ENCODE measurements around the gene FGF8.

The FGF8 gene

GRCh38 chr10:101736666-101737065 lies 39.2 kb downstream of the FGF8 start:
- Histone ChIP-seq H3K36me3 (ENCODE audit: control insufficient read depth in 1 of 2, insufficient read depth in 2 of 2, low read depth in 1 of 2, low read length in 2 of 2) (no peaks in the 10 kb centered on the region), H2BK5ac (ENCODE audit: low read depth, low read length, poor library complexity, severe bottlenecking) (no peak overlapping the region), H2AFZ (ENCODE audit: low read depth, low read length) (no peak overlapping the region), H3K4me1 (ENCODE audit: control insufficient read depth, insufficient read depth, low read depth, low read length) (no peaks in the 10 kb centered on the region), H3K23ac (ENCODE audit: low read length in 2 of 2) (no peak overlapping the region), H2BK120ac (ENCODE audit: low read depth, low read length) (no peak overlapping the region), H3K4ac (ENCODE audit: low read depth in 1 of 2, low read length in 2 of 2) (no peak overlapping the region), H3K9ac (ENCODE audit: low read length) (no peak overlapping the region), H3K27ac (ENCODE audit: low read length, poor library complexity, severe bottlenecking) (no peak overlapping the region), H3K79me1 (replicated peaks; ENCODE audit: low read length, poor library complexity, severe bottlenecking) (no peaks in the 10 kb centered on the region), H2BK15ac (ENCODE audit: low read depth, poor library complexity, severe bottlenecking) (no peak overlapping the region), H4K8ac (ENCODE audit: low read length) (no peak overlapping the region), H3K4me2 (ENCODE audit: low read length, poor library complexity, severe bottlenecking) (no peak overlapping the region), H3K18ac (ENCODE audit: low read depth in 1 of 2, low read length in 2 of 2) (no peak overlapping the region), H3K27me3 (ENCODE audit: control insufficient read depth in 1 of 2, insufficient read depth in 1 of 2, low read length in 2 of 2) (peaks cover 36 to 53% of the 10 kb centered on the region in 2 experiments), H4K91ac (ENCODE audit: low read length) (no peak overlapping the region), H3K9me3 (ENCODE audit: control insufficient read depth, low read length) (no peaks in the 10 kb centered on the region), H3K4me3 (ENCODE audit: insufficient read depth in 1 of 2, low read depth in 1 of 2, low read length in 2 of 2) (no peak overlapping the region), H3K14ac (ENCODE audit: low read length in 2 of 2) (no peak overlapping the region), H2AK5ac (ENCODE audit: low read length, severe bottlenecking) (no peak overlapping the region), H2BK12ac (ENCODE audit: low read length in 2 of 2) (no peak overlapping the region)
- DNase-seq: no peak
- WGBS: 86% methylated on average over 2 of the region's 3 CpGs

GRCh38 chr10:101732096-101732495 lies 43.8 kb downstream of the FGF8 start:
- no peaks in the 10 kb centered on the region for H3K9me3 ChIP-seq (ENCODE audit: control insufficient read depth, low read length)
- no peak overlapping the region for H2AFZ ChIP-seq (ENCODE audit: low read depth, low read length)
- H3K4me1 ChIP-seq (ENCODE audit: control insufficient read depth, insufficient read depth, low read depth, low read length): no peaks in the 10 kb centered on the region
- H2BK15ac ChIP-seq (ENCODE audit: low read depth, poor library complexity, severe bottlenecking): no peak overlapping the region
- no CpG with 5 or more reads among the region's 1 CpG for WGBS
- no peak overlapping the region for H3K18ac ChIP-seq (ENCODE audit: low read depth in 1 of 2, low read length in 2 of 2)
- no peaks in the 10 kb centered on the region for H3K79me1 ChIP-seq (replicated peaks; ENCODE audit: low read length, poor library complexity, severe bottlenecking)
- H4K91ac ChIP-seq (ENCODE audit: low read length): no peak overlapping the region
- H3K14ac ChIP-seq (ENCODE audit: low read length in 2 of 2): no peak overlapping the region
- no peak for DNase-seq
- H2BK12ac ChIP-seq (ENCODE audit: low read length in 2 of 2): no peak overlapping the region
- no peak overlapping the region for H3K9ac ChIP-seq (ENCODE audit: low read length)
- no peak overlapping the region for H2BK120ac ChIP-seq (ENCODE audit: low read depth, low read length)
- H3K4me3 ChIP-seq (ENCODE audit: insufficient read depth in 1 of 2, low read depth in 1 of 2, low read length in 2 of 2): no peak overlapping the region
- H2AK5ac ChIP-seq (ENCODE audit: low read length, severe bottlenecking): no peak overlapping the region
- no peak overlapping the region for H3K4ac ChIP-seq (ENCODE audit: low read depth in 1 of 2, low read length in 2 of 2)
- no peak overlapping the region for H3K4me2 ChIP-seq (ENCODE audit: low read length, poor library complexity, severe bottlenecking)
- no peak overlapping the region for H3K27ac ChIP-seq (ENCODE audit: low read length, poor library complexity, severe bottlenecking)
- no peak overlapping the region for H2BK5ac ChIP-seq (ENCODE audit: low read depth, low read length, poor library complexity, severe bottlenecking)
- no peak overlapping the region for H4K8ac ChIP-seq (ENCODE audit: low read length)
- H3K23ac ChIP-seq (ENCODE audit: low read length in 2 of 2): no peak overlapping the region
- H3K27me3 ChIP-seq (ENCODE audit: control insufficient read depth in 1 of 2, insufficient read depth in 1 of 2, low read length in 2 of 2): peaks cover 20 to 36% of the 10 kb centered on the region in 2 experiments
- H3K36me3 ChIP-seq (ENCODE audit: control insufficient read depth in 1 of 2, insufficient read depth in 2 of 2, low read depth in 1 of 2, low read length in 2 of 2): no peaks in the 10 kb centered on the region

GRCh38 chr10:101726115-101726387 lies 49.9 kb downstream of the FGF8 start:
- Histone ChIP-seq H3K4me1 (ENCODE audit: control insufficient read depth, insufficient read depth, low read depth, low read length) (no peaks in the 10 kb centered on the region), H3K23ac (ENCODE audit: low read length in 2 of 2) (no peak overlapping the region), H4K8ac (ENCODE audit: low read length) (no peak overlapping the region), H2BK12ac (ENCODE audit: low read length in 2 of 2) (no peak overlapping the region), H3K9me3 (ENCODE audit: control insufficient read depth, low read length) (no peaks in the 10 kb centered on the region), H3K14ac (ENCODE audit: low read length in 2 of 2) (no peak overlapping the region), H3K36me3 (ENCODE audit: control insufficient read depth in 1 of 2, insufficient read depth in 2 of 2, low read depth in 1 of 2, low read length in 2 of 2) (no peaks in the 10 kb centered on the region), H2BK5ac (ENCODE audit: low read depth, low read length, poor library complexity, severe bottlenecking) (no peak overlapping the region), H2BK120ac (ENCODE audit: low read depth, low read length) (no peak overlapping the region), H3K4me2 (ENCODE audit: low read length, poor library complexity, severe bottlenecking) (no peak overlapping the region), H2AK5ac (ENCODE audit: low read length, severe bottlenecking) (no peak overlapping the region), H3K18ac (ENCODE audit: low read depth in 1 of 2, low read length in 2 of 2) (no peak overlapping the region), H3K4me3 (ENCODE audit: insufficient read depth in 1 of 2, low read depth in 1 of 2, low read length in 2 of 2) (no peak overlapping the region), H3K27me3 (ENCODE audit: control insufficient read depth in 1 of 2, insufficient read depth in 1 of 2, low read length in 2 of 2) (peaks cover 16 to 32% of the 10 kb centered on the region in 2 experiments), H3K27ac (ENCODE audit: low read length, poor library complexity, severe bottlenecking) (no peak overlapping the region), H2AFZ (ENCODE audit: low read depth, low read length) (no peak overlapping the region), H3K4ac (ENCODE audit: low read depth in 1 of 2, low read length in 2 of 2) (no peak overlapping the region), H4K91ac (ENCODE audit: low read length) (no peak overlapping the region), H3K79me1 (replicated peaks; ENCODE audit: low read length, poor library complexity, severe bottlenecking) (no peaks in the 10 kb centered on the region), H3K9ac (ENCODE audit: low read length) (no peak overlapping the region), H2BK15ac (ENCODE audit: low read depth, poor library complexity, severe bottlenecking) (no peak overlapping the region)
- DNase-seq: no peak
- 90% methylated on average over 2 of the region's 2 CpGs for WGBS

- no peak for DNase-seq
- Histone ChIP-seq H3K4me3 (ENCODE audit: insufficient read depth in 1 of 2, low read depth in 1 of 2, low read length in 2 of 2) (no peak overlapping the region), H2AK5ac (ENCODE audit: low read length, severe bottlenecking) (no peak overlapping the region)
Measured at GRCh38 chr10:101725296-101726114, 50.4 kb downstream of the FGF8 start.

More at GRCh38 chr10:101725296-101726114, 50.4 kb downstream of the FGF8 start:
- Histone ChIP-seq H3K9me3 (ENCODE audit: control insufficient read depth, low read length) (no peaks in the 10 kb centered on the region), H3K79me1 (replicated peaks; ENCODE audit: low read length, poor library complexity, severe bottlenecking) (no peaks in the 10 kb centered on the region), H3K4me2 (ENCODE audit: low read length, poor library complexity, severe bottlenecking) (no peak overlapping the region), H3K36me3 (ENCODE audit: control insufficient read depth in 1 of 2, insufficient read depth in 2 of 2, low read depth in 1 of 2, low read length in 2 of 2) (no peaks in the 10 kb centered on the region), H2AFZ (ENCODE audit: low read depth, low read length) (no peak overlapping the region), H3K4me1 (ENCODE audit: control insufficient read depth, insufficient read depth, low read depth, low read length) (no peaks in the 10 kb centered on the region), H3K27ac (ENCODE audit: low read length, poor library complexity, severe bottlenecking) (no peak overlapping the region), H3K14ac (ENCODE audit: low read length in 2 of 2) (no peak overlapping the region), H3K4ac (ENCODE audit: low read depth in 1 of 2, low read length in 2 of 2) (no peak overlapping the region), H2BK15ac (ENCODE audit: low read depth, poor library complexity, severe bottlenecking) (no peak overlapping the region), H4K8ac (ENCODE audit: low read length) (no peak overlapping the region), H4K91ac (ENCODE audit: low read length) (no peak overlapping the region), H2BK12ac (ENCODE audit: low read length in 2 of 2) (no peak overlapping the region), H2BK120ac (ENCODE audit: low read depth, low read length) (no peak overlapping the region), H3K9ac (ENCODE audit: low read length) (no peak overlapping the region), H3K18ac (ENCODE audit: low read depth in 1 of 2, low read length in 2 of 2) (no peak overlapping the region), H2BK5ac (ENCODE audit: low read depth, low read length, poor library complexity, severe bottlenecking) (no peak overlapping the region), H3K27me3 (ENCODE audit: control insufficient read depth in 1 of 2, insufficient read depth in 1 of 2, low read length in 2 of 2) (peaks cover 16 to 38% of the 10 kb centered on the region in 2 experiments), H3K23ac (ENCODE audit: low read length in 2 of 2) (no peak overlapping the region)
- 68% methylated on average over 8 of the region's 8 CpGs for WGBS
